Stimulated activated CD4-positive, alpha-beta T cell treated with anti-CD3 and anti-CD28 coated beads, Interleukin-12 subunit alpha, Interleukin-12 subunit beta, amount 100 ng/mL, for 48 hours (primary cell): Measurements from ENCODE around the gene S100B.
"Not testable (repeated sequence)": the region's sequence is repeated elsewhere in the genome, so short reads cannot be mapped to it uniquely, and the experiment has no call there.

ENCODE experiments used
- DNase-seq, 3 donors: peaks; one replicate each; pipeline ENCODE4 v3.0.0-alpha.2; 2020; ENCODE audit warnings: low read depth in 2 of 3, low spot score in 1 of 3

Gene S100B

DNA sequence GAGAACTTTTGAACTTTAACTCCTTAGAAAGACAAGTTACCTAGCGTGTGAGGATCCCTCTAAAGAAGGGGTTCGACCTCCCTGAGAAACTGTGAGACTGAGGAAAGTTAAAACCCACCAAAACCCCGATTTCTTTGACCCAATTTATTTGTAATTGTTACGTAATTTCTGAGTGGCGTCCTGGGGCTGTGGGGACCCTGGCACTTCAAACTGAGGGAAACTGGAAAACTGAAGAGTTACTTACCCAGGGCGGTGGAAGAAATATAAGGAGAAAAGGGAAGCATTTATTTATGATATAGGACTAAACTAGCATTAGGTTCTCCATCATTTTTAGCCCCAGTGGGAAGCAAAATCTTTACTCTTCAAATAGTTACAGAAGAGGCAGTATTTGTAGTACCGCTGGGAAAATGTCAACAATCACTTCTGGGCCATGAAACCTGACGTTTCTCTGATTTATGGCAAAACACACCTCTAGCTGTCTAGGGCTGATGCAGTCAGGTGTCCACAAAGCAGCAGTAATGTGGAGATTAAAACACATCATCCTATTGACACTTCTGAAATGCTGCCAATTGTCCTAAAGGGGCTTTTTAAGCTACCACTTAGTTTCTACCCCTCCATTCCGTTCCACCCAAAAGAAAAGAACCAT, 430 bp downstream of the S100B start:
- no peak for DNase-seq

GRCh38 chr21:46603228-46603627, 1.7 kb downstream of the S100B start:
- no peak for DNase-seq

DNA sequence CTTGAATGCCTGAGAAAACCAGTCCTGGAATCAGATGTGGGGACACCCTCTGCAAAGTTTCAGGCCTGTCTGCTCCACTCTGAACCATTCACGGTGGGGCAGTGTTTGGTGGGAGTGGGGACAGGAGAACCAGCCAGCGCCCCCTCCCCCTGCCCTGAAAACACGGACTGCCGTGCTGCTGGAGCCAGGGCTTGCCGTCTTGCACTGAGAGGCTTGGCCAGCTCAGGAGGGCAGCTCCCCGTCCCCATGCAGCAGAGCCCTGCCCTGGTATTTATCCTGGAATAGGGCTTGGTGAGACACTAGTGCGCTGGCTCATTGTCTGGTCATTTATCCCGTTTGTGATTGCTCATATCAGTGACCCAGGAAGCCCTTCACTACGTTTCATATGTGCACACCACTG, 3.9 kb downstream of the S100B start:
- DNase-seq = no peak

DNA sequence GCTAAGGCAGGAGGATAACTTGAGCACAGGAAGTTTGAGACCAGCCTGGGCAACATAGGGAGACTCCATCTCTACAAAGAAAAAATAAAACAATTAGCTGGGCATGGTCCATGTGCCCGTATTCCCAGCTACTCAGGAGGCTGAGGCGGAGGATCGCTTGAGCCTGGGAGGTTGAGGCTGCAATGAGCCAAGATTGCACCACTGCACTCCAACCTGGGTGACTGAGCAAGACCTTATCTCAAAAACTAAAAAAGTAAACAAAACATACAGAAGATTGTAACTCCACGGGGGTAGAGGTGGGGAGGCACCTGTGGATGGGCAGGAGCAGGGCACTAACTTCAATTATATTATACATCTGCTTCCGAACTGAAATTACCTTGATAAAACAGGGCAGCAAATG, 4.6 kb downstream of the S100B start:
- no peak for DNase-seq

DNA sequence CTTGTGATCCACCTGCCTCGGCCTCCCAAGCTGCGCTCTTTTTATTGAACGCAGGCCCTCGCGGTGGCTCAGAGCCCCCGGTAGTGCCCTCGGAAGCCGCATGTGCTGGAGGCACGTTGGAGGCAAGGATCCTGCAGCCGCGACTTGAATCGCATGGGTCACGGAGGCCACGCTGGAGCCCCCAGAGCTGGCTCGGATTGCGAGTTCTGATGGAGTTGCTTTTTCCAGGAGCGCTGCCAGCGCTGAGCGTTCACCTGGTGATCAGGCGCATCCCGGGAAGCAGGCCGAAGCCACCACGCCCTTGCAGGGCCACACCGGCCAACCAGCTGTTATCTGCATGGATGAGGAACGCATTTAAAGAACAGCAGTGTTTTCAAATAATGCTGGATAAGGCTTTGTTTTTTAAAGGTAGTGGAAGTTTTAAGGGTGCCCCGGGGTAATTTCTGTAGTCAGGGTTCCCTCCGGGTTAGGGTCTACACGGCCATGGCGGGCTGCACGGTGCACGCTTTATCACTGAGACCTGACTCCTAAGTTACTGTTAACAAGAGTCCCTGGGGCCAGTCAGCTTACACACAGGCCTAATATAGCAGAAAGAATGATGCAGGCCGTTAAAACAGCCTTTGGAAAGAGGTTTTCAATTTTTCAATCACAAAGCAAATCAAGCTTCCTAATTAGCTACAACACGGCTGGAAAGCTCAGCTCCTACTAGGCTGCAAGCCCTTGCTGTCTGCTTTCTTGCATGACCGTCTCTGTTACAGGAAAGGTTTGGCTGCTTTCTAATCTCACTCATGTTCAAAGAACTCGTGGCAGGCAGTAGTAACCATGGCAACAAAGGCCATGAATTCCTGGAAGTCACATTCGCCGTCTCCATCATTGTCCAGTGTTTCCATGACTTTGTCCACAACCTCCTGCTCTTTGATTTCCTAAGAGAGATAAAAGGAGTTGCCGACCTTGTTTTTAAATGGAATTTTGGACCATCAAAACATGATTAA, 6.0 kb downstream of the S100B start:
- no peak for DNase-seq

DNA sequence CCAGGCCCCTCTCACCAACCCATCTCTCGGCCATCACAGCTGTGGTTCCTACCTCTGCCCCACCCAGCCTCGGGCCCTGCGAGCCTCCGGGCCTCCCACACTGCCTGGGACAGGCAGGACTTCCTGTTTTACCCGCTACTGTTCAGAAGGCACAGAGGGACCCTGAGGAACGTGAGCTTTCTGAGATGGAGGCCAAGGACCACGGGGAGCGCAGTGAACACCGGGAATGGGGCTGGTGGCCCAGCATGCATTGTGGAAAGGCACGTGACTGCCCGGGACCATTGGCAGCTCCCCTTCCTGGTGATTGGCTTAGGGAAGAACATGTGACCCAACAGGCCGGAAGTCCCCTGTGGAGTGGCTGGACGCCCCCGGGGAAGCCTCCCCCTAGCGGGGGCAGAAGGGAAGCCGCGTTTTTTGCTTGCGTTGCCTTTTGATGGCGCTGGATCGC, 7.0 kb downstream of the S100B start:
- no peak for DNase-seq

GRCh38 chr21:46597031-46597430, 7.9 kb downstream of the S100B start:
- no peak for DNase-seq

DNA sequence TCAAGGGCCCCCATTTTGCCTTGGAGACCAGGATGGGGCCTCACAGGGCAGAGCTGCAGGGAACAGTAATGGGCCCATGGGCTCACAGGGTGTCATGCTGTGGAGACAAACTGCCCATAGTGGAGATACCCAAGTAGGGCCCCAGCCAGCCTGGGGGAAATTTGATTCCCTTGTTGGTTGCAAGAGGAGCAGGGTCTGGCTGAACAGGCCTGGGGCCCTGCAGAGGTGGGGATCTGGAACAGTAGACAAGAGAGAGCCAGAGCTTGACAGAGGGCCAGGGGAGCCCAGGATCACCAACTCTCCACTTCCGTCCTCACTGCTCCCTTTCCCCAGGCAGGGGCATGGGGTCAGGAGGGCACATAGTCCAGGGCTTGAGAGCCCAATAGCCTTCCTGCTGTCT, 8.7 kb downstream of the S100B start:
- DNase-seq = no peak

DNA sequence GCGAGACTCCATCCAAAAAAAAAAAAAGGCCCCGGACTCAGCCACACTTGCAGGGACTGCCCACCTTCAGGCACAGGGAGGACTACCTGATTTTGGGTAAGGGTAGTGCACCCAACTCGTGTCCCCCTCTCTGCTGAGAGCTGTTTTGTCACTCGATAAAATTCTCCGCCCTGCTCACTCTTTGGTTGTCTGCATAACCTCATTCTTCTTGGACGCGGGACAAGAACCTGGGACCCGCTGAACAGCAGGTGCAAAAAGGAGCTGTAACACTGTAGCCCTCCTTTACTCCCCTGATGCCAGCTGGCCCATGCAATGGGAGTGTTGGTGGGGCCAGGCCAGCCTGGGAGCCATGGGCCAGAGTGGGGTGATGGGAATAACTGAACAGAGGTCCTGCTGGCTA, 10.6 kb downstream of the S100B start:
- DNase-seq = no peak

DNA sequence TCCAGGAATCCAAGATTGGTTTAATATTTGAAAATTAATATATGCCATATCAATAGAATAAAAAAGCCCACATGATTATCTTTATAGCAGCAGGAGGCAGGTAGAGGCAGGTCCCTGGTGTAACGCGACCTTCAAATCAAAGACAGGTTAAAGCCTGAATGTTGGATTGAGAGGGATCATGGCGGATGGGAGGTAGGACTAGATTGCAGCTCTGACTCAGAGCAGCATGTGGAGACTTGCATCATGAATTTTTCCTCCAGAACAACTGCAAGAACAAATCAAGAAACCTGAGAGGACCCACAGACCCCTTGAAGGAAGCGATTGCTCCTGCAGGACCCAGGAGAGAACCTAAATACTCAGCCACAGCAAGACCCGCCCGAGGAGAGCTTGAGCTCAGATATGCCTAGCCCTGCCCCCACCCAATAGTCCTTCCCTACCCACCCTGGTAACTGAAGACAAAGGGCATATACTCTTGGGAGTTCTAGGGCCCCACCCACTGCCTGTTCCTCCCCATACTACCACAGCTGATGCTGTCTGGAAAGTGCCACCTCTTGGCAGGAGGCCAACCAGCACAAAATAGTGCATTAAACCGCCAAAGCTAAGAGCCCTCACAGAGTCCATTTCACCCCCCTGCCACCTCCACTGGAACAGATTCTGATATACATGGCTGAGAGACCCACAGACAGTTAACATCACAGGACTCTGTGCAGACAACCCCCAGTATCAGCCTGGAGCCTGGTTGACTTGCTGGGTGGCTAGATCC, 19.5 kb downstream of the S100B start:
- no peak for DNase-seq

DNA sequence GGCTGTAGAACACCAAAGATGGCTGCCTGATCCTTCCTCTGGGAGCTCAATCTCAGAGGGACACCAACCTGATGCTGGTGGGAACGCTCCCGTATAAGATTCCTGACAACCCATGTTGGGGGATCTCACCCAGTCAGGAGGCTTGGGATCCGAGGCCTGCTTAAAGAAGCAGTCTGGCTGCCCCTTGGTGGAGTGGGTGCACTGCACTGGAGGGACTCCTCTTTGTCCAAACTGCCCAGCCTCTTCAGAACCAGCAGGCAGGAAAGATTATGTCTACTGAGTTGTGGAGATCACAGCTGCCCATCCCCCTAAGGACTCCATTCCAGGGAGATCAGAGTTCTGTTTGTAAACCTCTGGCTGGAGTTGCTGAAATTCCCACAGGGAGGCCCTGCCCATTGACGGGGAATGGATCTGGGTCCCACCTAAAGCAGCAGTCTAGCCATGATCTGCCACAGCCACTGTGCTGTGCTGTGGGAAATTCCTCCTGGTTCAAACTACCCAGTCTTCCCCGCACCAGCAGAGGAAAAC, 23.0 kb downstream of the S100B start:
- no peak for DNase-seq

DNA sequence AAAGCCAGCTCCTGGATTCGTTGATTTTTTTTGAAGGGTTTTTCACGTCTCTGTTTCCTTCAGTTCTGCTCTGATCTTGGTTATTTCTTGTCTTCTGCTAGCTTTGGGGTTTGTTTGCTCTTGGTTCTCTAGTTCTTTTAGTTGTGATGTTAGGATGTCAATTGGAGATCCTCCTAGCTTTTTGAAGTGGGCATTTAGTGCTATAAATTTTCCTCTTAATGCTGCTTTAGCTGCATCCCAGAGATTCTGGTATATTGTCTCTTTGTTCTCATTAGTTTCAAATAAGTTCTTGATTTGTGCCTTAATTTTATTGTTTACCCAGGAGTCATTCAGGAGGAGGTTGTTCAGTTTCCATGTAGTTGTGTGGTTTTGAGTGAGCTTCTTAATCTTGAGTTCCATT, 25.5 kb downstream of the S100B start:
- DNase-seq = not testable (repeated sequence)

DNA sequence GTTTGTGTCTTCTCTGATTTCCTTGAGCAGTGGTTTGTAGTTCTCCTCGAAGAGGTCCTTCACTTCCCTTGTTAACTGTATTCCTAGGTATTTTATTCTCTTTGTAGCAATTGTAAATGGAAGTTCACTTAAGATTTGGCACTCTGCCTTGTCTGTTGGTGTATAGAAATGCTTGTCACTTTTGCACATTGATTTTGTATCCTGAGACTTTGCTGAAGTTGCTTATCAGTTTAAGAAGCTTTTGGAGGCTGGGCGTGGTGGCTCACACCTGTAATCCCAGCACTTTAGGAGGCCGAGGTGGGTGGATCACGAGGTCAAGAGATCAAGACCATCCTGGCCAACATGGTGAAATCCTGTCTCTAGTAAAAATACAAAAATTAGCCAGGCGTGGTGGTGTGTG, 27.1 kb downstream of the S100B start:
- DNase-seq = not testable (repeated sequence)

GRCh38 chr21:46572850-46573249, 32.0 kb downstream of the S100B start:
- no peak for DNase-seq

DNA sequence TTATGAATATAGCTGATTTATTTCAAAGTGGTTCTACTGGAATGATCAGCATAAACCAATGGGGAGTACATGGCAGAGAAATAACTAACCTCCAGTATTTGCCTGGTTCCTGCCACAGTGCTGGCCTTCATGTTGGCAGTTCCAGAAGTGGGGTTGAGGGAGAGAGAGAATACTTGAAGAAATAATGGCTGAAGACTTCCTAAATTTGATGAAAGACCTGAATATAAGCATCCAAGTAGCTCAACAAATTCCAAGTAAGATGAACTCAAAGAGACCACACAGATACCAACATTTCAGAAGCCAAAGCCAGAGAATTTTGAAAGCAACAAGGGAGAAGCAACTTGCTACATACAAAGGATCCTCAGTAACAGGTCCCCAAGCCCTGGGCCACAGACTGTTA, 34.3 kb downstream of the S100B start:
- DNase-seq = no peak

DNA sequence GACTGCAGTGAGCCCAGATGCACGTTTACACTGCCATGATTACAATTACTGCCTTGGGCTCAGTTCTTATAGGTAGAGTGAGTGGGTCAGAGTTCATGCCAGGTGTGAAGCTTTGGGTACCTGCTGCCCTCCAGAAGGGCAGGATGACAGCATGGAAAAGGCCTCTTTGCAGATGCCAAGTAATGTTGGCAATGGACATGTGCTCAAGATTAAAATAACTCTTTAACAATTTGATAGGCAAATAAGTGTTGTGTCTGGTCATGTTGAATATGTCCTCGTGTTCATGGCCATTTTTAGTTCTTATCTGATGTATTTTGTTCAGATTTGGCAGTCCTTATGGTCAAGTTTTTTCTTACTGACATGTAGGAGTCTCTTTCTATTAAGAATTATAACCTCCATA, 34.8 kb downstream of the S100B start:
- no peak for DNase-seq

- DNase-seq = no peak
Observed at GRCh38 chr21:46569081-46569480, 35.8 kb downstream of the S100B start.

DNA sequence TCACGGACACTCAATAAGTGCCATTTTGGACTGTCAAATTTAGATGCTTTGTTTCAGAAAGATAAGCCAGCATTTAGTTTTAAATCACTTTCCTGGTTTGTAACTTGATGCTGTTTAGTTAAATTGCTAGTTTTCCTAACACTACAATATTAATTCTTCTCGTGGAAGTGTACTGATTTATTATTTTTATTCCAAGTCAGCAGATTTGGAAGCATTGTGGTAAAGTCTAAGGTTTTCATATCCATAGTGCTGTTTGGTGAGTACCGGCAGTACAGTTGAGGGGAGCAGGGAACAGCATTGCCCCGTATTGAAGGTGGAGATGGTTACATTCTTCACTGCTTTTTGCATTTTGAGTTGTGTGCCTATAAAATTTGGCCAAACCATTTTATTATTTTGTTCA, 36.3 kb downstream of the S100B start:
- no peak for DNase-seq

DNA sequence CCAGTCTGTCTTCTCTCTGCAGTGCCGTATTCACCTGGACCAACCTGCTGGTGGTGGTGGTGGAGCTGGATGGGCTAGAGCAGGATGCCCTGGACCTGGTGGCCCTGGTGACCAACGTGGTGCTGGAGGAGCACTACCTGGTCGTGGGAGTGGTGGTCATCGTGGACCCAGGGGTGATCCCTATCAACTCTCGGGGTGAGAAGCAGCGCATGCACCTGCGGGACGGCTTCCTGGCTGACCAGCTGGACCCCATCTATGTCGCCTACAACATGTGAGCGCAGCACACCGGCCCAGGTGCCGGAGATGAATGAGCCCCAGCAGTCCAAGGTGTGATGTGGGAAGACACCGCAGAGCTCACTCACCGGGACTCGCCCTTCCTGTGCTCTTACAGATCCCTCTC, 37.5 kb downstream of the S100B start:
- no peak for DNase-seq

GRCh38 chr21:46564391-46564790, 40.5 kb downstream of the S100B start:
- DNase-seq = no peak

DNA sequence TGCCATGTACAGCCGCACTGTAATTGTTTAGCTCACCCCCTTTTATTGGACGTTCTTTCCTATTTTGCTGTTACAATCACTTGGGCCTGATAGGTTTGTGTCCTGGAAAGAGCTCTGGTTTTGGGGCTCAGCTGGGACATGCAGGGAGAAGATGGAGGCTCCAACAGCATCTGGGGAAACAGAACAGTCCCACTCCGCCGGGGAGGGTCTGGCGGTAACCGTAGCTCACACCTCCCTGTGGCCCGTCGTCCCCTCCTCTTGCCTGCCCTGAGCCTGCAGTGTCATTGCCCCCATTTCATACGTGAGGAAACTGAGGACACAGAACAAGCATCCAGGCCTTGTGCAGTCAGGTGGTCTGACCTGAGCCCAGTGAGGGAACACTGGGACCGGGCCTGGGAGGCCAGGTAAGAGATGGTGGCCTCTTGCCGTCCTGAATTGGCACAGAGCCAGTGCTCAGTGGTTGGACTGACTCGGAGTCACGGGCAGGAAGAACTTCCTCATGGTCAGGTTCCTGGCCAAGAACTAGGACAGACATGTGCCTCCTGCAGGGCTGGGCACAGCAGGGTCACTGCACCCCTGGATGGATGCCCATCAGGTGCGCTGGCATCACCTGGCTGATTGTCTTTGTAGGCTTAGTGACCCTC, 41.8 kb downstream of the S100B start:
- DNase-seq = no peak
